OCI-M2 (cell line): ENCODE data around the gene ERP27.

Experiments
- DNase-seq: peaks from one replicate; lab custom pipeline; 2025; ENCODE audit not compliant: unreplicated experiment; lab: John Stamatoyannopoulos, UW

ERP27 gene

GRCh38 chr12:14938301-14938700 lies at the start of gene ERP27:
ERP27 (minus strand) TSS chr12:14938537; CDS start chr12:14938508, 29 bp downstream.
- no peak for DNase-seq

GRCh38 chr12:14988035-14988434 lies 49.7 kb upstream of the ERP27 start:
- no peak for DNase-seq

- no peak for DNase-seq
Measured at GRCh38 chr12:14986449-14986848, 48.1 kb upstream of the ERP27 start.

GRCh38 chr12:14984766-14985285 lies 46.5 kb upstream of the ERP27 start:
- DNase-seq: no peak

- DNase-seq: no peak
Measured at GRCh38 chr12:14984036-14984435, 45.7 kb upstream of the ERP27 start.

- DNase-seq: no peak
Measured at GRCh38 chr12:14982991-14983390, 44.7 kb upstream of the ERP27 start.

GRCh38 chr12:14982562-14982961 lies 44.2 kb upstream of the ERP27 start:
- DNase-seq: no peak

GRCh38 chr12:14981049-14981448 lies 42.7 kb upstream of the ERP27 start:
- DNase-seq: no peak

GRCh38 chr12:14979468-14979867 lies 41.1 kb upstream of the ERP27 start:
- no peak for DNase-seq

- DNase-seq: no peak
Measured at GRCh38 chr12:14976658-14977057, 38.3 kb upstream of the ERP27 start.

GRCh38 chr12:14975457-14975856 lies 37.1 kb upstream of the ERP27 start:
- no peak for DNase-seq

- no peak for DNase-seq
Measured at GRCh38 chr12:14974633-14975032, 36.3 kb upstream of the ERP27 start.

- no peak for DNase-seq
Measured at GRCh38 chr12:14972816-14973215, 34.5 kb upstream of the ERP27 start, which contains the start of gene PDE6H. PDE6H (plus strand) TSS chr12:14973042; CDS start chr12:14978013, 4,971 bp downstream.

- DNase-seq: no peak
Measured at GRCh38 chr12:14970473-14970872, 32.1 kb upstream of the ERP27 start.

GRCh38 chr12:14968478-14968877 lies 30.1 kb upstream of the ERP27 start:
- DNase-seq: no peak

- no peak for DNase-seq
Measured at GRCh38 chr12:14965221-14965620, 26.9 kb upstream of the ERP27 start.

- DNase-seq: no peak
Measured at GRCh38 chr12:14964406-14964805, 26.1 kb upstream of the ERP27 start.

GRCh38 chr12:14963520-14963919 lies 25.2 kb upstream of the ERP27 start:
- DNase-seq: no peak

GRCh38 chr12:14962797-14963196 lies 24.5 kb upstream of the ERP27 start:
- no peak for DNase-seq

- DNase-seq: no peak
Measured at GRCh38 chr12:14962153-14962539, 23.8 kb upstream of the ERP27 start.

GRCh38 chr12:14961466-14962152 lies 23.3 kb upstream of the ERP27 start, which contains the start of gene ARHGDIB:
ARHGDIB (minus strand) TSS chr12:14961601; CDS start chr12:14950712, 10,889 bp downstream.
- no peak for DNase-seq

- no peak for DNase-seq
Measured at GRCh38 chr12:14960548-14961465, 22.5 kb upstream of the ERP27 start.
